Activated B cell treated with CpG ODN at 0.5 μM for 24 hours (primary cell): ENCODE measurements around the gene LIPC. TPM values are rescaled to one million over a fixed set of nuclear protein-coding genes. Genes with fewer than 3 reads are reported as not detected.
"Not testable (repeated sequence)": the region's sequence is repeated elsewhere in the genome, so short reads cannot be mapped to it uniquely, and the experiment has no call there.

ENCODE experiments used
- ATAC-seq: fragments of 200-7000 bp; cut with Tn5 transposase; one replicate; pipeline ENCODE4 v1.10.0; 2021; ENCODE audit warnings: low read depth, mild to moderate bottlenecking, moderate library complexity
- CTCF ChIA-PET: fragments of 350-600 bp; sonication (Branson Sonifier 250); formaldehyde crosslinking; loops from one replicate; lab custom pipeline; 2021; ENCODE audit warnings: antibody characterized with exemption; lab: Charles Lee
- POLR2A ChIA-PET: fragments of 350-600 bp; sonication (Branson Sonifier 250); formaldehyde crosslinking; loops from one replicate; lab custom pipeline; 2021; ENCODE audit warnings: antibody characterized with exemption; lab: Charles Lee
- DNase-seq: peaks from one replicate; pipeline ENCODE4 v3.0.0; 2022
- H3K27ac Mint-ChIP-seq: one replicate; pipeline ENCODE4 v1.8.0; 2020; ENCODE audit warnings: mixed read lengths
- H3K27me3 Mint-ChIP-seq: one replicate; pipeline ENCODE4 v1.8.0; 2021; ENCODE audit warnings: mixed read lengths
- H3K36me3 Mint-ChIP-seq: one replicate; pipeline ENCODE4 v1.8.0; 2021; ENCODE audit warnings: low read depth, mixed read lengths
- H3K4me1 Mint-ChIP-seq: one replicate; pipeline ENCODE4 v1.8.0; 2021; ENCODE audit warnings: mixed read lengths
- H3K4me3 Mint-ChIP-seq: one replicate; pipeline ENCODE4 v1.8.0; 2020; ENCODE audit warnings: mild to moderate bottlenecking, mixed read lengths
- H3K9me3 Mint-ChIP-seq: one replicate; pipeline ENCODE4 v1.8.0; 2020; ENCODE audit warnings: mixed read lengths
- CTCF ChIP-seq: fragments of 200-600 bp; IDR thresholded peaks from one replicate; pipeline ENCODE4 v1.8.0; 2022; ENCODE audit warnings: antibody characterized with exemption, mild to moderate bottlenecking
- intact Hi-C: fragments of 100-400 bp; cut with micrococcal nuclease; formaldehyde crosslinking; loops from one replicate; pipeline ENCODE4 v1.15.1; 2024
- total RNA-seq: library from RNA; stranded (reverse); gene quantifications from 2 replicates; pipeline ENCODE4 v1.2.3, GENCODE V29; 2022

The LIPC gene
- total RNA-seq, 1 donor from 2014 or later, result not detected

- no peaks in the 10 kb centered on the region for H3K9me3 Mint-ChIP-seq
- H3K36me3 Mint-ChIP-seq, result peaks cover 53% of the 10 kb centered on the region
These were observed 163.9 kb downstream of the LIPC start for GRCh38 chr15:58595516-58596263.

GRCh38 chr15:58597943-58598828, 166.4 kb downstream of the LIPC start:
- Mint-ChIP-seq H3K4me3 (no peak overlapping the region), H3K4me1 (no peaks in the 10 kb centered on the region), H3K9me3 (no peaks in the 10 kb centered on the region), H3K27me3 (no peaks in the 10 kb centered on the region), H3K27ac (no peak overlapping the region), H3K36me3 (peaks cover 59% of the 10 kb centered on the region)
- TF ChIP-seq CTCF, result no peak
- POLR2A ChIA-PET, result no interaction called here
- intact Hi-C loops, result no loop called here
- DNase-seq (no peak), ATAC-seq (no peak)
- CTCF ChIA-PET, result no interaction called here

More at GRCh38 chr15:58595516-58596263, 163.9 kb downstream of the LIPC start:
- intact Hi-C loops, result no loop called here
- no peak for TF ChIP-seq CTCF
- CTCF ChIA-PET, result no interaction called here
- ATAC-seq (no peak), DNase-seq (no peak)
- Mint-ChIP-seq H3K4me1 (no peaks in the 10 kb centered on the region), H3K27me3 (no peaks in the 10 kb centered on the region), H3K4me3 (no peak overlapping the region), H3K27ac (no peak overlapping the region)
- POLR2A ChIA-PET, result no interaction called here

DNA sequence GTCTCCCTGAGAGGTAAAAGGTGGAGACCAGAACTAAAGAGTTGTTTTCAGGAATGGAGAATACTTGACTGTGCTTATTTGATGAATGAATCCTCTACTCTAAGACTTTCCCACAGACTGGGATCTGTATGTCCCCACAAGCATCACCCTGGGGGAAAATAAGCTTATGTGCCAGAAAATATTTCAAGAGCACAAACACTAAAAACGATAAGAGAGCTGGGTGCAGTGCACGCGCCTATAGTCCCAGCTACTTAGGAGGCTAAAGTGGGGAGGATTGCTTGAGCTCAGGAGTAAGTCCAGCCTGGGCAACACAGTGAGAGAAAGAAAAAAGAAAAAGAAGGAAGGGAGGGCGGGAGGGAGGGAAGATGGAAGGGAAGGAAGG, 167.0 kb downstream of the LIPC start:
- CTCF ChIA-PET, result no interaction called here
- TF ChIP-seq CTCF, result no peak
- Mint-ChIP-seq H3K4me3 (no peak overlapping the region), H3K9me3 (no peaks in the 10 kb centered on the region), H3K36me3 (peaks cover 58% of the 10 kb centered on the region), H3K4me1 (no peaks in the 10 kb centered on the region), H3K27ac (no peak overlapping the region), H3K27me3 (no peaks in the 10 kb centered on the region)
- DNase-seq (no peak), ATAC-seq (no peak)
- intact Hi-C loops, result no loop called here
- POLR2A ChIA-PET, result no interaction called here

GRCh38 chr15:58602823-58603222, 171.0 kb downstream of the LIPC start:
- peaks cover 51% of the 10 kb centered on the region for H3K36me3 Mint-ChIP-seq

DNA sequence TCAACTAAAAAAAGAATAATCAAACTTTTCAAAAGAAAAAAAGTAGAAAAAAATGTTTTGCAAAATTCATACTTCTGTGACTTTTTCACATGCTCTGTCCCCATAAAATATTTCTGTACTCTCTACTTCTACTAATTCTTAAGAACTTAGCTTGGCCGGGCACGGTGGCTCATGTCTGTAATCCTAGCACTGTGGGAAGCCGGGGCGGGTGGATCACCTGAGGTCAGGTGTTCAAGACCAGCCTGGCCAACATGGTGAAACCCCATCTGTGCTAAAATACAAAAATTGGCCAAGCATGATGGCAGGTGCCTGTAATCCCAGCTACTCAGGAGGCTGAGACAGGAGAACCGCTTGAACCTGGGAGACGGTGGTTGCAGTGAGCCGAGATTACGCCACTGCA, 172.1 kb downstream of the LIPC start:
- H3K27me3 Mint-ChIP-seq, CTCF ChIA-PET, H3K9me3 Mint-ChIP-seq, intact Hi-C loops, ATAC-seq, H3K27ac Mint-ChIP-seq, DNase-seq, H3K4me3 Mint-ChIP-seq, POLR2A ChIA-PET, H3K4me1 Mint-ChIP-seq: not testable (repeated sequence)
- H3K36me3 Mint-ChIP-seq, result peaks cover 55% of the 10 kb centered on the region

More at GRCh38 chr15:58602823-58603222, 171.0 kb downstream of the LIPC start:
- POLR2A ChIA-PET, result no interaction called here
- CTCF ChIA-PET, result no interaction called here
- no peak for TF ChIP-seq CTCF
- DNase-seq, result no peak
- intact Hi-C loops, result no loop called here
- Mint-ChIP-seq H3K4me3 (no peak overlapping the region), H3K27me3 (no peaks in the 10 kb centered on the region), H3K27ac (no peak overlapping the region), H3K4me1 (no peaks in the 10 kb centered on the region), H3K9me3 (no peaks in the 10 kb centered on the region)
- no peak for ATAC-seq
